Measurements from ENCODE around the gene SLN.
A peak's percentile ranks its signal among the peaks of the same experiment; 100 is the strongest.

SLN gene

GRCh38 chr11:107682171-107682570, 29.7 kb downstream of the SLN start:
- DNase-seq: no peak

GRCh38 chr11:107679255-107680024, 32.4 kb downstream of the SLN start:
- DNase-seq: no peak

- DNase-seq: no peak
Observed at GRCh38 chr11:107678632-107678971, 33.3 kb downstream of the SLN start.

- no peak for DNase-seq
Observed at GRCh38 chr11:107677924-107678631, 33.8 kb downstream of the SLN start.

- DNase-seq: no peak
Observed at GRCh38 chr11:107676336-107677057, 35.4 kb downstream of the SLN start.

GRCh38 chr11:107675902-107676301, 36.0 kb downstream of the SLN start:
- no peak for DNase-seq

- DNase-seq: no peak
Observed at GRCh38 chr11:107669893-107670601, 41.8 kb downstream of the SLN start.

- peak; percentile 1 for DNase-seq
Observed at GRCh38 chr11:107669191-107669740, 42.6 kb downstream of the SLN start.

- DNase-seq: no peak
Observed at GRCh38 chr11:107666911-107667613, 44.8 kb downstream of the SLN start.

- DNase-seq: no peak
Observed at GRCh38 chr11:107665018-107665417, 46.8 kb downstream of the SLN start.

GRCh38 chr11:107661656-107662055, 50.2 kb downstream of the SLN start:
- DNase-seq: no peak

GRCh38 chr11:107660066-107660465, 51.8 kb downstream of the SLN start:
- DNase-seq: no peak

GRCh38 chr11:107659310-107659709, 52.5 kb downstream of the SLN start:
- DNase-seq: no peak
